Liver (tissue), 3 donors: ENCODE results near the gene NKAIN2.

Experiments used
- ATF3 ChIP-seq: IDR thresholded peaks from 2 replicates; pipeline ENCODE4 v1.6.1; 2016; ENCODE audit warnings: antibody characterized with exemption
- CTCF ChIP-seq: fragments of 150-350 bp; IDR thresholded peaks from 2 replicates; pipeline ENCODE4 v1.5.1; 2017; ENCODE audit warnings: improper control_type of control experiment, low read depth, low read length; ENCODE audit not compliant: missing input control
- EGR1 ChIP-seq, 2 donors: IDR thresholded peaks; 2 replicates each; pipeline ENCODE4 v1.6.1; 2016 to 2018; ENCODE audit warnings: antibody characterized with exemption in 2 of 2, low read depth in 2 of 2
- FOXA2 ChIP-seq: IDR thresholded peaks from 2 replicates; pipeline ENCODE4 v1.6.1; 2016; ENCODE audit warnings: antibody characterized with exemption
- HNF4A ChIP-seq, 2 donors: conservative IDR thresholded peaks; 2 replicates each; pipeline ENCODE4 v1.6.1; 2016; ENCODE audit warnings: antibody characterized with exemption in 2 of 2, mild to moderate bottlenecking in 2 of 2
- JUND ChIP-seq, 2 donors: IDR thresholded peaks; 2 replicates each; pipeline ENCODE4 v1.6.1; 2016; ENCODE audit warnings: antibody characterized with exemption in 2 of 2
- MAX ChIP-seq: IDR thresholded peaks from 2 replicates; pipeline ENCODE4 v1.6.1; 2016; ENCODE audit warnings: antibody characterized with exemption
- REST ChIP-seq: IDR thresholded peaks from 2 replicates; pipeline ENCODE4 v1.6.1; 2016; ENCODE audit warnings: antibody characterized with exemption, mild to moderate bottlenecking
- SP1 ChIP-seq: IDR thresholded peaks from 2 replicates; pipeline ENCODE4 v1.6.1; 2018; ENCODE audit warnings: antibody characterized with exemption, mild to moderate bottlenecking
- TAF1 ChIP-seq: conservative IDR thresholded peaks from 2 replicates; pipeline ENCODE4 v1.6.1; 2016; ENCODE audit warnings: antibody characterized with exemption, mild to moderate bottlenecking
- ZBTB33 ChIP-seq: IDR thresholded peaks from 2 replicates; pipeline ENCODE4 v1.6.1; 2016; ENCODE audit warnings: antibody characterized with exemption
- donor health status: healthy.
- donor health status: healthy.

- TF ChIP-seq REST: no peak
- TF ChIP-seq CTCF: no peak
- no peak for TF ChIP-seq TAF1
- TF ChIP-seq EGR1 (IDR thresholded peaks at IDR 0.05; ENCODE audit: low read depth in 2 of 2): no peak
- TF ChIP-seq ATF3: no peak
- no peak for TF ChIP-seq MAX
- TF ChIP-seq FOXA2: no peak
- TF ChIP-seq HNF4A (conservative IDR thresholded peaks at IDR 0.05): no peak
- no peak for TF ChIP-seq ZBTB33
- no peak for TF ChIP-seq JUND (IDR thresholded peaks at IDR 0.05)
- no peak for TF ChIP-seq SP1
Observed at GRCh38 chr6:124199286-124199685, 395.6 kb downstream of the NKAIN2 start.
